Skeletal muscle satellite cell (primary cell): ENCODE measurements around the gene ADAM8.

ENCODE experiments used
- H3K27me3 ChIP-seq: 2 replicates; pipeline ENCODE4 v1.7.0; 2013; ENCODE audit warnings: low read length; ENCODE audit not compliant: control insufficient read depth, insufficient read depth
- H3K36me3 ChIP-seq: 2 replicates; pipeline ENCODE4 v1.7.0; 2013; ENCODE audit warnings: mild to moderate bottlenecking, control low read depth, low read length; ENCODE audit not compliant: insufficient read depth
- H3K4me1 ChIP-seq: 2 replicates; pipeline ENCODE4 v1.7.0; 2013; ENCODE audit warnings: low read length; ENCODE audit not compliant: control insufficient read depth, insufficient read depth
- H3K4me2 ChIP-seq: 2 replicates; pipeline ENCODE4 v1.7.0; 2013; ENCODE audit warnings: mild to moderate bottlenecking, low read length
- H3K4me3 ChIP-seq: 2 replicates; pipeline ENCODE4 v1.7.0; 2013; ENCODE audit warnings: low read length
- H3K9ac ChIP-seq: 2 replicates; pipeline ENCODE4 v1.7.0; 2013; ENCODE audit warnings: mild to moderate bottlenecking, low read depth, low read length, moderate library complexity
- H3K9me3 ChIP-seq: replicated peaks from 2 replicates; pipeline ENCODE4 v1.7.0; 2013; ENCODE audit warnings: mild to moderate bottlenecking, control low read depth, low read length

ADAM8 gene

DNA sequence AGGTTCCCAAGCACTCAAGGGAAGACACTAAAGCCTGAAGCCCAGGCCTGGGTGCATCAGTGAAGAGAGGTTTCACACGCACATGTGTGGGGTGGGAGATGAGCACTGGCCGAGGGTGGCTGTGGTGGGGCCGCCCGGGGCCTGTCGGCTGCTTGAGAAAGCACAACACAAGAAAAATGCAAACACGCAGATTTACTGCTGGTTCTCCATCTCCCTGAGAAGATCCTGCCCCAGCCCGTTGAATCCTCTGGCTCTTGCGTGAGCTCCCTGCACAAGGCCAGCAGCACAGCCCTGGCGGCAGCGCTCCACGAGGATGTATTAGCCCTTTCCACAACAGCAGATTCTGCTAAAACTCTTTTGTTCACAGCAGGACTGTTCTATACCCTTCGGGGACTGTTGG, 38.2 kb upstream of the ADAM8 start:
- Histone ChIP-seq H3K9ac (no peak overlapping the region), H3K27me3 (peaks cover 7% of the 10 kb centered on the region), H3K4me3 (no peak overlapping the region), H3K4me1 (peaks cover 3% of the 10 kb centered on the region), H3K9me3 (no peaks in the 10 kb centered on the region), H3K4me2 (no peak overlapping the region), H3K36me3 (peaks cover 6% of the 10 kb centered on the region)

DNA sequence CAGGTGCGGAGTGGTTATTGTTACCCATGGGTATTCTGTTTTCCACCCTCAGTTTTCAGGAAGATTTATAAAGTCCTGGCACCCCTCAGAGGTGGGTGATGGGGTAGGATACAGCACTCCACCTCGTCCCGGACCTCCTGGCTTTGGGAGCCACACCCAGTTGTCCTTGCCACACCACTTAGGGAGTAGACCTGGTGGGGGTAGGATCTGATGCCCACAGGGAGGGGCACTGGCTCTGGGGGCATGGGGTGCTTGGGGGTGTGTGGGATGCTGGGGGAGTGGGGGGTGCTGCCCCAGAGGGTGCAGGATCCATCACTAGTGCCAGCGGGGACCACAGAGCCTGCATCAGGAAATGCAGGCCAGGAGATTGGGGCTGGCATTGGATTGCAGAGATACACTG, 36.5 kb upstream of the ADAM8 start:
- Histone ChIP-seq H3K36me3 (peaks cover 6% of the 10 kb centered on the region), H3K4me3 (no peak overlapping the region), H3K4me1 (no peaks in the 10 kb centered on the region), H3K27me3 (no peaks in the 10 kb centered on the region), H3K9me3 (no peaks in the 10 kb centered on the region), H3K9ac (no peak overlapping the region), H3K4me2 (no peak overlapping the region)

DNA sequence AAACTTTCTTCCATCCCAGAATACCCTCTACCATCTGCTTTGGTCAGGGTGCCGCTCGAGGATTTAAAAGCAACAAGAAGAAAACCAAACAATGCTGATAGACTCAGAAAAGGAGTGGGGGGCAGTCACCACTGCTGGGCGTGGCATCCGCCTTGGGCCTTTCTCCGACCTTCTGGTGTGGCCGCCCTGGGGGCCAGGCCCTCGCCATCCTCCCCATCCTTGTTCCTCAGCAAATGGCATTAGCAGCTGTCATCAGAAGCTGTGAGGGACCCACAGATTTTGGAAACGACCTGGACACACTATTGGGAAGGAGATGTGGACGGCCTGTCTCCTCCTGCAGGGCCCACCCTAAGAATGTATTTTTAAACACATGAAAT, 36.1 kb upstream of the ADAM8 start:
- H3K4me3 ChIP-seq = no peak overlapping the region
- no peaks in the 10 kb centered on the region for H3K9me3 ChIP-seq
- H3K4me1 ChIP-seq = peaks cover under 1% of the 10 kb centered on the region
- H3K27me3 ChIP-seq = no peaks in the 10 kb centered on the region
- no peak overlapping the region for H3K9ac ChIP-seq
- peaks cover 6% of the 10 kb centered on the region for H3K36me3 ChIP-seq
- no peak overlapping the region for H3K4me2 ChIP-seq

DNA sequence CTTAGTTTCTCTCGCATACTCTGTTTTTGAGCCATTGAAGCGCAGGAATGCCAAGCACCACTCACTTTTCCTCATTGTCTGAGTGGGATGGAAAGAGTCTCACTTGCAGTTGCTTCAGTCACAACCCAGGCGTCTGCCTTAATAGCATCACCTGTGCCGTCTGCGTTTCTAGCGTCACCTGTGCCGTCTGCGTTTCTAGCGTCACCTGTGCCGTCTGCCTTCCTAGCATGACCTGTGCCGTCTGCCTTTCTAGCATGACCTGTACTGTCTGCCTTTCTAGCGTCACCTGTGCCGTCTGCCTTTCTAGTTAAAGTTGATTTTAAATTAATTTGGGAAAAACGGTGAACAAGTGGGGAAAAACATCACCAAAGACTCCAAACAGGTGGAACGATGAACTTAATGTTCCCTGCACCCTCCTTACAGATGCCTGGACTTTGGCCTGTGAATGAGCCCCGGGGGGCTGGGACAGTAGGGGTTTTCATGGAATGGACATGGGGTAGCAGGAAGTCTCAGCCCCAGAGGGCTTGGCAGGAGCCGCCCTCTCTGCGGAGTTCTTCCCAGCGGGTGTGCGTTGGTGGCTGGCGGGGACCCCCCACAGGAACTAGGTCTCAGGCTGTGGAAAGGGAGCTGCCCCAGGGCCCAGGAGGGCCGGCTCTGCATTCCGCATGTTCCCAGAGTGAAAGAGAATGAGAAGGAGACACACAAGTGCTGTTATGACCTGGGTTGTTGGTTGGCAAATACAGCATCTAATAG, 35.5 kb upstream of the ADAM8 start:
- no peak overlapping the region for H3K4me2 ChIP-seq
- H3K9ac ChIP-seq = no peak overlapping the region
- no peak overlapping the region for H3K4me3 ChIP-seq
- no peaks in the 10 kb centered on the region for H3K9me3 ChIP-seq
- peaks cover 6% of the 10 kb centered on the region for H3K36me3 ChIP-seq
- peaks cover 6% of the 10 kb centered on the region for H3K4me1 ChIP-seq
- H3K27me3 ChIP-seq = no peaks in the 10 kb centered on the region

DNA sequence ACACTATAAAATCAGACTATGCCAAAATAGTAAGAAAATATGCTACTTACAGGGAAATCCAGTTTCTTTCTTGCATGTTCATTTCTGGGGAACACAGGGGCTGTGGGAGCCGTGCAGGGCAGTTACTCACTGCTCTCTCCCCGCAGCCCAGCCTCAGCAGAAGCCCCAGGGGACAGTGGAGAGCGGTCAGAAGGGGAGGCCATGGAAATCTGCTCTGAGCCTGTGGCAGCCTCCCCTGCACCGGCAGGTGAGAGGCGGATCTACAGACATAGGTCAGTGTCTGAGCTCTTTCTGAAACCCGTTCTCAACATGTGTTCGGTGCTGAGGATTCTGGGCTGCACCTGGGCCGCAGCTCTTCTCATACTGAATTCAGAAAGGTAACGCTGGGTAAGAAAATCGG, 34.9 kb upstream of the ADAM8 start:
- no peak overlapping the region for H3K4me2 ChIP-seq

DNA sequence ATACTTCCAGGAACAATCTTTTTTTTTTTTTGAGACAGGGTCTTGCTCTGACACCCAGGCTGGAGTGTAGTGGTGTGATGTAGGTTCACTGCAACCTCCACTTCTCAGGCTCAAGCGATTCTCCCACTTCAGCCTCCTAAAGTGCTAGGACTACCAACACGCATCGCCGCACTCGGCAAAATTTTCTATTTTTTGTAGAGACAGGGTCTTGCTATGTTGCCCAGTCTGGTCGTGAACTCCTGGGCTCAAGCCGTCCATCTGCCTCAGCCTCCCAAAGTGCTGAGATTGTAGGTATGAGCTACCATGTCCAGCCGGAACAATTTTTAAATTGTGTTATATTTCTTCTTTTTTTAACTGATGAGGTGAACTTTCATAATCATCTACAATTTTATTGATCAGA, 34.1 kb upstream of the ADAM8 start:
- Histone ChIP-seq H3K9ac (no peak overlapping the region), H3K4me2 (no peak overlapping the region), H3K9me3 (no peaks in the 10 kb centered on the region), H3K36me3 (peaks cover 6% of the 10 kb centered on the region), H3K4me1 (peaks cover 11% of the 10 kb centered on the region), H3K27me3 (no peaks in the 10 kb centered on the region), H3K4me3 (no peak overlapping the region)

More for the DNA sequence above, 34.9 kb upstream of the ADAM8 start:
- peaks cover 11% of the 10 kb centered on the region for H3K4me1 ChIP-seq
- H3K9ac ChIP-seq = no peak overlapping the region
- H3K36me3 ChIP-seq = peaks cover 6% of the 10 kb centered on the region
- H3K9me3 ChIP-seq = no peaks in the 10 kb centered on the region
- H3K4me3 ChIP-seq = no peak overlapping the region
- H3K27me3 ChIP-seq = no peaks in the 10 kb centered on the region

DNA sequence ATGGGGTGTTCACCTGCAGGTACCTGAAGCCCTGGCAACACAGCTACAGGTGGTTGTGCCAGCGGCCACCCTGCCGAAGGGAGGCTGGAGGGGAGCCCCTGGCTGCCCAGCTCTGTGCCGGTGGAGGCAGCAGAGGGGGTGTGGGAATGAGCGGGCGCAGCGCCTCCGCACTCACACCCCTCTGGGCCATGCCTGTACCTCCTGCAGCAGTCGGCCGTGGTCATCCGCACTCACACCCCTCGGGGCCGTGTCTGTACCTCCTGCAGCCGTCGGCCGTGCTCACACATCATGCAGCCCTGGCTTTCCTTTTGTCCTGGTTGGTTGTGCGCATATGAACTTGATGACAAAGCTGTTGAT, 33.7 kb upstream of the ADAM8 start:
- no peak overlapping the region for H3K4me2 ChIP-seq
- H3K36me3 ChIP-seq = peaks cover 6% of the 10 kb centered on the region
- no peak overlapping the region for H3K9ac ChIP-seq
- no peak overlapping the region for H3K4me3 ChIP-seq
- H3K27me3 ChIP-seq = no peaks in the 10 kb centered on the region
- H3K4me1 ChIP-seq = peaks cover 11% of the 10 kb centered on the region
- H3K9me3 ChIP-seq = no peaks in the 10 kb centered on the region

DNA sequence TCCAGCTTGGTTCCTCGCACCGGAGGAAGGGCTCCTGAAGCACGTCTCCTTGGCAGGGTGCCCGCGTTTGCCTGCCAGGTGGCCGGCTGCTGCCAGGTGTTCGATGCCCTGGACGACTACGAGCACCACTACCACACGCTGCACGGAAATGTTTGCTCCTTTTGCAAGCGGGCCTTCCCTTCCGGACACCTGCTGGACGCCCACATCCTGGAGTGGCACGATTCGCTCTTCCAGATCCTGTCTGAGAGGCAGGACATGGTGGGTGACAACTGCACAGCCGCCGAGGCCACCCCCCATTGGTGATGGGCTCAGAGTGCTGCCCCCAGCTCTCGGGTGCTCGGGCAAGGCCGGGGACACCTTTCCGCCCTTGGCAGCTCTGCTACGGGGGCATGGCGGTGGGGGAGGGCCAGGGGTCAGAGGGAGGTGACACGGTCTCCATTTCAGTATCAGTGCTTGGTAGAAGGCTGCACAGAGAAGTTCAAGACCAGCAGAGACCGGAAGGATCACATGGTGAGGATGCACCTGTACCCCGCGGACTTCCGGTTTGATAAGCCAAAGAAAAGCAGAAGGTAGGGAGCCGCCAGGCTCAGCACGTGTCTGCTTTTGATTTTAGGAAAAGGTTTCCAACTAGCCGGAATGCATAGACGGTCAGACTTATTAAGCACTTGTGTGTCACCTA, 33.2 kb upstream of the ADAM8 start:
- Histone ChIP-seq H3K4me3 (no peak overlapping the region), H3K27me3 (no peaks in the 10 kb centered on the region), H3K4me2 (no peak overlapping the region), H3K36me3 (peaks cover 6% of the 10 kb centered on the region), H3K4me1 (peaks cover 11% of the 10 kb centered on the region), H3K9me3 (no peaks in the 10 kb centered on the region), H3K9ac (no peak overlapping the region)

DNA sequence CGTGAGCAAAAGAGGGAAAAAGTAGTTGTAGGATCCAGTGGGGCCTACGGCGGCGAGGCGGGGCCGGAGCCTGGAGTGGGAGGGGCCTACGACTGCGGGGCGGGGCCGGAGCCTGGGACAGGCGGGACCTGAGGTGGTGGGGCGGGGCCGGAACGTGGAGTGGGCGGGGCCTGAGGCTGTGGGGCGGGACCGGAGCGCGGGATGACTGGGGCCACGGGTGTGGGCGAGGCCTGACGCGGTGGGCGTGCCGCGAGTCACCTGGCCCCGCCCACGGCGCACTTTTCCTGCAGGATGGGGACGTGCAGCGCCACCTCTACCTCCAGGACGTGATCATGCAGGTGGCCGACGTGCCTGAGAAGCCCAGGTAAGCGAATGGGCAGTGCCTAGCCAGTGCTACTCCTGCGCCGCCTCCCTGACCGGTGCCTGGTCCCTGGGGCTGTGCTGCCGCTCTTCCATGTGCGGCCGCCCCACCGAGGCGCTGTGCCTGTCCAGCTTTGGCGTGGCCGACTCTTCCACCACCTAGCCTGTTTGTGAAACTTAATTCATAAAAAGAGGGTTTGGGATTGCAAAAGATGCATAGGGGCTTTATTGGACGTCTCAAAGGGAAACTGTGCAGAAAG, 32.5 kb upstream of the ADAM8 start:
- peak overlapping the region; percentile 100 for H3K4me3 ChIP-seq
- H3K4me2 ChIP-seq = peak overlapping the region; percentile 100
- H3K4me1 ChIP-seq = peaks cover 13% of the 10 kb centered on the region
- peak overlapping the region; percentile 100 for H3K9ac ChIP-seq
- no peaks in the 10 kb centered on the region for H3K9me3 ChIP-seq
- H3K27me3 ChIP-seq = no peaks in the 10 kb centered on the region
- peaks cover 8% of the 10 kb centered on the region for H3K36me3 ChIP-seq

DNA sequence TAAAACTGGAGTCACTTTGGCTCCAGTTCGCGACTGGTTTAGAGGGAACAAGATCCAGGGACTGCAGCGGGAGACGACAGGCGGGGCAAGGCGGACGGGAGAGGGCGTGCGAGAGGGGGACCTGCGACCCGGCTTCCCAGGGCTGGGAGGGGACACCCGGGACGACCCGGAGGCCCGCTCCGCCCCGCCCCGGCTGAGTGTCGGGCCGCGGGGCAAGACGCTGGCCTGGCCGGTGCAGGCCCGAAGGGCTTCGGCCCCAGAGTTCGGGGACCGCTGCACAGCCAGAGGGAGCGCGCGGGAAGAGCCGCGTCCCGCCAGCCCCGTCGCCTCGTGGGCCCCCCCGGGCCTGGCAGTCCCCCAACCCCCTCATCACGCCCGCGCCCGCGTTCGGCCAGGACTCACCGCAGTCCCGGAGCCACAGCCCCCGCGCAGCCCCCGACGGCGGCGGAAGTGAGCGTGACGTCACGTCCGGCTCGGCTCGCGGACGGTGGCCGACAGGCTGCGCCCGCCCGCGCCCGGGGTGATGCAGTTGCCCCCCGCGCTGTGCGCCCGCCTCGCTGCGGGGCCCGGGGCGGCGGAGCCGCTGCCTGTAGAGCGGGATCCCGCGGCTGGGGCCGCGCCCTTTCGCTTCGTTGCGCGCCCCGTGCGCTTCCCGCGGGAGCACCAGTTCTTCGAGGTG, 31.9 kb upstream of the ADAM8 start, which contains the start of the genes TUBGCP2 and ZNF511:
TUBGCP2 (minus strand) TSS at position 452 of the 679 bp plus-strand sequence. CDS start 5,931 bp downstream, outside the sequence.
ZNF511 (plus strand) TSS at position 494 of the 679 bp plus-strand sequence; CDS start at position 524, 30 bp downstream.
- H3K4me1 ChIP-seq = peaks cover 20% of the 10 kb centered on the region

DNA sequence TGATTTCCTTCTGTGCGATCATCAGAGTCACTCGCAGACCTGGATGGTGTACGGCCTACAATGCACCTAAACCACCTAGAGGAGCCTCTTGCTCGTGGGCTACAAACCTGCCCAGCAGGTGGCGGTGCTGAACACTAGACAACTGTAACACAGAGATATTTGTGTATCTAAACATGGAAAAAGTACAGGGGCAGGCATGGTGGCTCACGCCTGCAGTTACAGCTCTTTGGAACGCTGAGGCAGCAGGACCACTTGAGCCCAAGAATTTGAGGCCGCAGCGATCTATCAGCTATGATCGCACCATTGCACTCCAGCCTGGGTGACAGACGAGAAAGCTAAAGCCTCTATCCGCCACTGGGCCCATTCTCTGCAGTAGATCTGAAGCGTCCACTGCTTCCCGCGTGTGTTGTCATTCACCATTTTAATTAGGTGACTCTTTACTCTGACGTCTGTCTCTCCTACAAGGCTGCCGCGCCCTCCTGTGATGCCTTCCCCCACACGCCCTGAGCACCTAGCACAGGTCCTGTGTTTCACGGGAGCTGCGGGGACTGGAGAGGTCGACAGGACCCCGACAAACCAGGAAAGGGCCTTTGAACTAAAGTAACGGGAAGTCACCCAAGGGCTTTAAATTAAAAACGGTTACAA, 31.2 kb upstream of the ADAM8 start:
- Histone ChIP-seq H3K4me3 (peak overlapping the region; percentile 100), H3K4me1 (peaks cover 21% of the 10 kb centered on the region), H3K4me2 (peak overlapping the region; percentile 100), H3K36me3 (peaks cover 12% of the 10 kb centered on the region), H3K27me3 (no peaks in the 10 kb centered on the region), H3K9me3 (no peaks in the 10 kb centered on the region), H3K9ac (peak overlapping the region; percentile 100)

More for the DNA sequence above, 31.9 kb upstream of the ADAM8 start, which contains the start of the genes TUBGCP2 and ZNF511:
- Histone ChIP-seq H3K36me3 (peaks cover 11% of the 10 kb centered on the region), H3K4me3 (peak within 1 kb of the TSS; percentile 100), H3K9ac (peak within 1 kb of the TSS; percentile 100), H3K9me3 (no peaks in the 10 kb centered on the region), H3K4me2 (peak within 1 kb of the TSS; percentile 100), H3K27me3 (no peaks in the 10 kb centered on the region)
